ENCODE results near the gene WDFY3.
"Not testable (repeated sequence)": the region's sequence is repeated elsewhere in the genome, so short reads cannot be mapped to it uniquely, and the experiment has no call there.

WDFY3 gene

DNA sequence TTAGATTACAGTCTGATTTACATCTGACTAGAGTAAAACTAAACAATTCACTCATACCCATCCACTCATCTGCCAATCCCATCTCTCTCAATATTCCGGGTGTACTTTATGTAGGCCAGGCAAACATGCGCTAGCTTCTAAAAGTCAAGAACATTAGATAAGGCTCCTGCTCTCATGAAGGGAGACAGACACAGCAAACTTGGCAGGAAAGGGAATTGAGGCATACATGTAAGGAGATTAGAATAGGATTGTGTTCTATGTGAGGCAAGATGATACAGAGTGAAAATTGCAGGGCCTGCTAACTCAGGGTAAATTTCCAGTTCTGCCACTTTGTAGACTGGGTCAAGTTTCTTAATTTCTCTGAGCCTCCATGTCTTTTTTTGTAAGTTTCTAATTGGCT is 247.8 kb downstream of the WDFY3 start:
- DNase-seq (ENCODE audit: low read depth in 2 of 2): no peak

DNA sequence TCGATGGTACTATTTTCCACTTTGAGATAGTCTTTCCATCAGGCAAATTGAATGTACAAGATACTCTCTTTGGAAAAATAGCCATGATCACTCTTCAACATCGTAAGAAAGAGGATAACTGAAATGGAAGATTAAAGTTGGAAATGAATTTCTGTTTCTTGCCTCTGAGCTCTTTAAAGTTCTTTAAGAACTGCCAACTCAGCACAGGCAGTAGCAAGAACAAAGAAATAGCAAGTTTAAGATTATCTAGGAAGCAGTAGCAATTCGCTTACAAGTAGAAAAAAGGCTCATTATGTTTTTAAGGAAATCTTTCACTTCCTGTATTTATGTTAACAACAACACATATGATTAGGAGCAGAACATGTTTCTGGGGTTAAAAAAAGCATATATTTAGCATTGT is 255.9 kb downstream of the WDFY3 start:
- DNase-seq (ENCODE audit: low read depth in 2 of 2): no peak

DNA sequence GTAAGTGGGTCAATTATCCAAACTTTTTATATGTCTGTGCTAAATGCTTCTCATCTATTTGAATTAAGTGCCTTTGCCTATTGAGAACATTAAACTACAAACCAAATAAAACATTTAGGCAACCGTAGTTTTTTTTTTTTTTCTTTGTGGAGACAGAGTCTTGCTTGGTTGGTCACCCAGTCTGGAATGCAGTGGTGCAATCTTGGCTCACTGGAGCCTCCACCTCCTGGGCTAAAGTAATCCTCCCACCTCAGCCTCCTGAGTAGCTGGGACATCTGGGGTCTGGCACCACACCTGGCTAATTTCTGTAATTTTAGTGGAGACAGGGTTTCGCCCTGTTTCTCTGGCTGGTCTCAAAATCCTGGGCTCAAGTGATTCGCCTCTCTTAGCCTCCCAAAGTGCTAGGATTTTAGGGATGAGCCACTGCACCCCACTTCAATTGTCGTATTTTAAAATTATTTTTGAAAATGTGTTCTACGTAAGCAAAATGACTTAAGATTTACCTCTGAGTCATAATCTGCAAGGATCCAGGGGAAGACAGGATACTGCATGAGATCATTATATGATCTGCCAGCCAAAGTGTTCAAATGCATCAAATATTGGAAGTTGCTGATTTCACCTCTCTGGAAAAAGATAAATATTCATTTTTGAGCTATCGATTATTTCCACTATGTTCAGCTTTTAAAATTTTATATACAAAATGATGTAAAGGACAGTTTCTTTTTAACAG is 257.9 kb downstream of the WDFY3 start:
- DNase-seq (ENCODE audit: low read depth in 2 of 2): no peak

DNA sequence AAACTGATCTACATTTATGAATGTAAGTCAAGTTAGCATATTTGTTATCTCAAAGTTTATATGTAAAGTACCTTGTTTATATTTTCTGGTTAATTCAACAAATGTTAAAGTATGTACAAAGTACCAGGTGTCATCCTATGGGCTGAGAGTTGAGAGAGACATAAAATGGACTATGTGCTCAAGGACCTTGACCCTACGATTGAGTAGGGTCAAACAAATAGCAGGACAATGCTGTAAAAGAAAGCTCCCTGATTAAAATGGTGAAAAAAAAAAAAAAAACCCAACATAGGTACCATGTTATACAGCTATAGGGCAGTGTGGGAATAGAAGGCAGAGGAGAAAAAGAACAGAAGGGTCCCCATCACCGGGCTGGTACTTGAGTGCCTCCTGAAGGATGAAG is 260.2 kb downstream of the WDFY3 start:
- no peak for DNase-seq (ENCODE audit: low read depth in 2 of 2)

DNA sequence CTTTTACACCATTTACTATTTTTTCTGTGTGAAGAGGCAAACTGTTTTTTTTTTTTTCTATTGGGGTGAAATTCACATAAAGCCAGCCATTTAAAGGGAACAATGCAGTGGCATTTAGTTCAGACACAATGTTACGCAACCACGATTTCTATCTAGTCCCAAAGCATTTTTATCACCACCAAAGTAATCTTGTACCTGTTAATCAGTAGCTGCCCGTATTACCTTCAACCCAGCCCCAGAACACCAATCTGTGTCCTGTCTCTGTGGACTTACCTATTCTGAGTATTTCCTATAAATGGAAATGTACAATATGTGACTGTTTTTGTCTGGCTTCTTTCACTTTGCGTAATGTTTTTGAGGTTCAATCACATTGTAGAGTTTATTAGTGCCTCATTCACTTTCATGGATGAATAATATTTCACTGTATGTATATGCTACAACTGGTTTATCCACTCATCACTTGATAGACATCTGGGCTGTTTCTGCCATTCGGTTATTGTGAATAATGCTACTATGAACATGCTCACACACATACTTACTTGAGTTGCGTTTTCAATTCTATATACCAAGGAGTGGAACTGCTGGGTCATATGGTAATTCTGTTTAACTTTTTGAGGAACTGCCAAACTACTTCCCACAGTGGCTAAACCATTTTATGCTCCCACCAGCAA is 267.4 kb downstream of the WDFY3 start:
- no peak for DNase-seq (ENCODE audit: low read depth in 2 of 2)

DNA sequence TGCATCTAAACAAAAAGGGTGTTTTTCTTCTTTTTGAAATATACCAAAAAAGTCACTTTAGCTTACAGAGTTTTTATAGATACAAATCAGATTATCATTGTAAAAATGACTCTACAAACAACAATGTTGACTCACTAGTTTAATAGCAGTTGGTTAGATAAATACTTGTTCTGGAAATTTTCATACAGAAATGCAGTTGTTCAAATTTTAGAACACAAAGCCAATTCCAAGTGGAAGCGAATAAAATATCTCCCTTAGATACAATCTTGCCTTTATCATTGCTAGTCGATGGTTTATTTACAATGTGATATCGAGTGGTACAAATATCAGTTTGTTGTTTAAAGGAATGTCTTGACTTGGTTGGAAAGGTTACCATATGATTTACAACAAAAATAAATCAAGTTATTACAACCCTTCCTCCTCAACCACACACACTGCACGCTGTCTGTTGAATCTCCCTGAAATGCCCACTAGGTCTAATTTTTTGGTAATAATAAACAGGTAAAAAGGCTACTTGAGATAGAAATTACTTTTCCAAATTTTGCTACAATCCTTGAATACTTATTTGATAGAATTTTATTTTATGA is 268.8 kb downstream of the WDFY3 start:
- no peak for DNase-seq (ENCODE audit: low read depth in 2 of 2)

DNA sequence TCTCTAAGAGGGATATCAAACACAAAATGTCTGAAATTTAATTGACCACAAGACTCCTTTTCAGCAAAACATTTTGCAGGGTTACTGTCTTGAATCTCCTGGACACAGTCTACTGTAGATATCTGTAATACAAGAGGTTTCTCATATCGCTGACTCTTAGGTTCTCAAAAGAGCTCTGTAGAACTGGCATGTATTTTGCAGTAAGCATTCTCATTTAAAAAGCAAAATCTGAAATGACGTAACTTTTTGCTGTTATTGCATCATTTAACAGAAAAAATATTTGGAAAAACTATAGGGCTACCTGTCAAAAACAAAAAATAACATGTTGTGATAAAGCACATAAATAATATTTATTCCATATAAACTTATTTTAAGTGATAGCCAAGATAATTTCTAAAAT is 269.3 kb downstream of the WDFY3 start:
- no peak for DNase-seq (ENCODE audit: low read depth in 2 of 2)

DNA sequence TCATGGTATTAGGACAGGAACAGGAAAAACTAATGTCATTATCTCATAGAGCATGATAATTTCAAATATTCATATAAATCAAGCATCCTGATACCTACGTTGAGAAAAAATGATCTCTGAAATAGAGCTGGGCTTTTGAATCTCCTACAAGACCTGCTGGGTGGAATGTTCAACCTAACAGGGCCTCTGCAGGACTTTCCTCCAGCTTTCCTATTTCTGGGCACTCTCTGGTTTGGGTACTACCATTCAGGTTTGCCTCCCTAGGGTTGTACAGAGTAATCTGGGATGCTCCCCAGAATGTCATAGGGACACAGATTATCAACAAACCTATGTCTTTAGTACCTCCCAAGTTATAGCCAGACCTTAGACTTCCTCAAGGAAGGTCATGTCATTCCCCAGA is 274.7 kb downstream of the WDFY3 start:
- no peak for DNase-seq (ENCODE audit: low read depth in 2 of 2)

DNA sequence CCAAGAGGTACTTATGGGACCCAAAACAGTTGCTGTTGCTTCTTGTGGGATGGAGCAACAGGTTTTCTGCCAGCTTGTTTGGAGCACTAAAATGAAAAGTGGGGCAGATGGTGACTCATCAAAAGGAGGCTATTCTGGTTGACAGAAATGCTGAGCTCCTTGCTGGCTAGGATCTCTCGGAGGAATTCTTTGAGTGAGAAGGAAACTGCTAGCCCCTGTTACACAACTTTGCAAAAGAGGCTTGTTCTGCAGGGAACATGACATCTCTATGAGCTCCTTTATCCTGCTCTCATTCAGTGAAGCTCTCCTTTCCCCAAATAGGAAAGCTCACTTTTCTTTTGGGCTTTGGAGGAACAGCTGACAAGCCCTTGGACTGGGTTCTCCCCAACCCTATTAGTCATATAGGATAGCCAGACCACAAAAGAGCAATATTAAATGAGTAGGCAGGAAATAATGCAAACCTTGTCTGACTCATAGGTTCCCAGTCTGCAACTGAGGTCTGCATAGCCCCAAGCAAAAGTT is 275.3 kb downstream of the WDFY3 start:
- DNase-seq (ENCODE audit: low read depth in 2 of 2): no peak

DNA sequence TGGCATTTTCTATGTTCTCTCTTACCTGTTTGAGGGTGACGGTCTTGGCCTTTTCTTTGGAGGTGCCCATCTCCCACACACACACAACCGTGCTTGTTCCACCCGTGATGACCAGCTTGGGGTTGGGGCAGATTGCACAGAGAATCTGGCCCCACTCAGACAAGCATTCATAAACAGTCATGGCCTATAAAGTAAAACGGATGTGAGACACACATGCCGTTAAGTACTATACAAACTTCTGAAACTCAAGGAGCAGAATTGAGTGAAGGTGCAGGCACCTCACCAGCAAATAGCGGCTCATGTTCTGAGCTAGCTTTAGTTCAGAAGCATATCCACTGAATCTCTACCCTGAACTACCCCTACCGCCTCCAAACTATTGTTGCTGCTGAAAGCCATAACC is 276.0 kb downstream of the WDFY3 start:
- DNase-seq (ENCODE audit: low read depth in 2 of 2): no peak

DNA sequence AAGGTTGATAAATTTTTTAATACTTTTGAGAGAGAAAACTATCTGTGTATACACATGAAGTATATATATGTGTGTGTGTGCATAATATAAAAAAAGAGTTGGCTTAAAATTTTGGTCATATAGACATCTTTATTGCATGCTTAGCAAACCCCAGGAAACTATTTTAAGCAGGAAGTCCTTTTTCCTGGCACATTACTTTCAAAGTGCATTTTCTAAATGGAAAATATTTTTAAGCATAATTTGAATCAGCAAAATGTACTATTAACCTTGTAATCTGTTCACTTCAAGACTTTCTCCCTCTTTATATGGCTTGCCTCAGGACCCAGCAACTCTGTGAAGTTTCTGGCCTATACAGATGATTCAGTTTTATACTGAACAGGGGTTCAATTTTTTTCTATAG is 277.3 kb downstream of the WDFY3 start:
- no peak for DNase-seq (ENCODE audit: low read depth in 2 of 2)

DNA sequence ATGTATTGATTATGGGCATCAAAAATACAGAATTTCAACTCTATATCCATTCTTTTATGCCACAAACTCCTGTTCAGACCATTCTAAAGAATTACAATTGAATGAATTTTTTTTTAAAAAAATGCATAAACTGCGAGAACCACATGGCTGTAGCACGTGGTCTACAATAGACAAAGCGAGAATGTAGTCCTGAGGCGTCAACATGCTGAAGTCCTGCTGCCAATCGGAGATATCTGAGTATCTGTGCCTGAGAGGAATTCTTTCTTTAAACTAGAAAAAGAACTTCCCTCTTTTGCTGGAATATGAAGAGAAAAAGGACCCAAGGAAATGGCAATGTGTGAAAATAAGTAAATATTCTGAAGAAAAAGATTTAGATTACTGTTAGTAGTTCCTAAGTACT is 277.9 kb downstream of the WDFY3 start:
- no peak for DNase-seq (ENCODE audit: low read depth in 2 of 2)

DNA sequence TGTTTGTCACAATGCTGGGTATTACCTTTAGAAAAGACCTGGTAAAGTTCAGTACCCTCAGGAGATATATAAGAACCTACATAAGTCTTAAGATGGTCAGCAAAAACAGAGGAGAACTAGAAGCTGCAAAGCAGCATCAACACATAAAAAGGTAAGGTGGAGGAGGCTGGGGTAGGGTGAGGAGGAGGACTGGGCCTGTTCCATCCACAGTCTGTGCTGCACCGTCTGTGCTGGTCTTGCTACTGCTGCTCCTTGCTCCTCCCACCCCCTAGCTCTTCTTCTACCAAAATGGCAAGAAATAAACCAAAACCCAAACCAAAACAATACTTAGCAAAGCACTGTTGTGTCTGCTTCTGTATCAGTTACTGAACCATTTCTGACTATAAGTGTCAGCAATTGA is 281.4 kb downstream of the WDFY3 start:
- DNase-seq (ENCODE audit: low read depth in 2 of 2): no peak

DNA sequence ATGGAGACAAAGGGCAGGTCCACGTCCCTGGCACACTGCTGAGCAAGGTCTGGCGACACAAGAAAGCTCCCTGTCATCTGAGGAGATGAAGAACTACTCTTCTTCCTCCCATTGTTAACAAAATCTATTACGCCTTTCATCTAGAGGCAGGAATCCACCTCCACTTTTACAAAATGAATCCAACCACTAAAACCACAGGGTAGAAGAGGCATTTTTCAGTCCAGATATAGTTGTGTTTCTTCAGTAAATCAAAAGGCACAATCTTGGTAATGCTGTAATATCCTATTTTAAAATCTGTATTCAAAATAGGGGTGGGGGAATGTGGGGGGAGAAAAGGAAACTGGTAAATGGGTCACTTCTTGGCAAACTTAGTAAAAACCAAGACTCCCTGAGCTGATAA is 282.1 kb downstream of the WDFY3 start:
- DNase-seq (ENCODE audit: low read depth in 2 of 2): no peak

DNA sequence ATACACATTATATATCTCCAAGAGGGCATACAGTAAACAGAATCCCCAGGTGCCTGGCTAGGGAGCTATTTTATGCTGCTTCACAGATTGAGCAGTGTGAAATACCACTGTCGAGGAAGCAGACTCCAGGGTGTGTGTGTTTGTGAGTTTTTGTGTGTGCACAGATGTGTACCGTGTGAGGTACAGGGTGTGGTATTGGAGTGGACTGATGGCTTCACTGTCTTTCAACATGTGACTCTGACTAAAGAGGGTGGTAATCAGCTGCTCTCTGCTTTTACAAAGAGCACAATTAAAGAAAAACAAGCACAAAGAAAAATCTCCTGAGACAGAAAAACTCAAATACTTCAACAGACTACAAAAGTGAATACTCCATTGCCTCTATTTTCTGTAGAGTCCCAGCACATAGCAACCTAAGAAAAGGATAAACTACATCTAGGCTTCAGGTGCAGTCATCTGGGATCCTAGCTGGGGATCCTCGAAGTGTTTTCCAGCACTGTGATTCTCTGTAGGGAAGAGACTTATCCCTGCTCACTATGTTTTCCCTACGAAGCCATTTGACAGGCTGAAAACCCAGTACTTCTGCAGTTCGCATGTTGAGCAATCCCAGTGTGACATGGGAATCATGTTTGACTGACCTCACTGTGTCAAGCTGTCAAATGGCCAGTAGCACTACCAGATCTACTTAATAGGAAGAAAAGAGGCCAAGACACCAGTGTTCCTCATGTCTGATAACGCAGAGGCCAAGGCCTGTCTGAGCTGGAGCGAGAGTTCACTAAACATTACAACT is 283.2 kb downstream of the WDFY3 start:
- no peak for DNase-seq (ENCODE audit: low read depth in 2 of 2)

DNA sequence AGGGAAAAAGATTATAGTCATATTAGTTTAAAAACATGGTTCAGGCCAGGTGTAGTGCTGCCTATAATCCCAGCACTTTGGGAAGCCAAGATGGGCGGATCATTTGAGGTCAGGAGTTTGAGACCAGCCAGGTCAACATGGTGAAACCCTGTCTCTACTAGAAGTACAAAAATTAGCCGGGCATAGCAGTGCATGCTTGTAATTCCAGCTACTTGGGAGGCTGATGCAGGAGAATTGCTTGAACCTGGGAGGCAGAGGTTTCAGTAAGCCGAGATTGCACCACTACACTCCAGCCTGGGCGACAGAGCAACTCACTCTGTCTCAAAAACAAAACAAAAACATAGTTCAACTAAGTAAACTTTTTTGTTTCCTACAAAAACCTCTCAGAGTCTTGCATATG is 283.8 kb downstream of the WDFY3 start:
- not testable (repeated sequence) for DNase-seq (ENCODE audit: low read depth in 2 of 2)

DNA sequence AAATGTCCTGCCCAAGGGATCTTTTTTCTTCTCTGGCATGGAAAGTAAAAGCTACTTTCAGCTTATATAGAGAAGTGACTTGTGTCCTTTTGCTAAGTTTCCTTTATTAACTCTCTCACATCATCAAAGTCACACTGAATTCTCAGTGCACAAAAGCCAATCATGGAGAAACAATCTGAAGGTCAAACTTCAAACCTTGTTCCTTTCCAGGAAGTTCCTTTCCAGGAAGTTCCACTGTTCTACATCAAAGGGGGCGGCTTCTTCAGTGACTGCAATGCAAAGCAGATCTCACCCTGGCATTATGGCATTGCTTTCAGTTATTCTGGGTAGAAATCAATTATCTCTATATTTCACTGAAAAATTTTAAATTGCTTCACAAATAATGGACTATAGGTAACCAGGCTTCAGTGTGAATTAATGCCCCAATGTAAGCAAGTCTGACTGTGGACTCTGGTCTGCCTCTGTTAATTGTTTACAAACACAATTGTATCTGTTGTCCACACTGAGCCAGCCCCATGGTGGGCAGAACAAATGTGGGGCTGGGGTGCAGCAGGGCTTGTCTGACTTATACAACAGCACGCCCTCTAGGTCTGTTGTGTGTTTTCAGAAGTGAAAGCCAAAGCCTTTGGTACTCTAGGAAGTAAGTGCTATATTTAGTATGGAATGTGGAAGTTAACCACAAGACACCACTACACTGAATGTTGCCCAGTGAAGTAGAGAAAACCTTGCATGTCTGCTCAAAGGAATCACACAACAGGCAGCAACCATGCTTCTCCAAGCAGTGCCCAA is 284.8 kb downstream of the WDFY3 start:
- DNase-seq (ENCODE audit: low read depth in 2 of 2): no peak

DNA sequence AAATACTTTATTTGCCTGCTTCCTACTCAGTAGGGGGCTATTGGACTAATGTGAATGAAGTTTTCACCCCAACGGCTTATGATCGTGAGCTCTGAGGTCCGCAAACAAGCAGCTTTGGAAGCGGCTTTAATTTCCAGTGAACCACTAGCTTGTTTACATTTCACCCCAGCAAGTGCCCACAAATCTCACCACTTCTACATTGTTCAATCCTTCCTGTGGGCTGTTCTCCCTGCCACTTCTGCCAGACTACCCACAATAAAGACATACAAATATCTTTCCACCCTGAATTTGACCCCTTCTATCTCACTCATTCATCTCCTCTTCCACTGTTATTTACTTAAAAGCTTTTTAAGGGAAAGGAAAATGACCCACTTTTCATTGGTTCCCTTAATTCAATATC is 285.5 kb downstream of the WDFY3 start:
- DNase-seq (ENCODE audit: low read depth in 2 of 2): no peak

DNA sequence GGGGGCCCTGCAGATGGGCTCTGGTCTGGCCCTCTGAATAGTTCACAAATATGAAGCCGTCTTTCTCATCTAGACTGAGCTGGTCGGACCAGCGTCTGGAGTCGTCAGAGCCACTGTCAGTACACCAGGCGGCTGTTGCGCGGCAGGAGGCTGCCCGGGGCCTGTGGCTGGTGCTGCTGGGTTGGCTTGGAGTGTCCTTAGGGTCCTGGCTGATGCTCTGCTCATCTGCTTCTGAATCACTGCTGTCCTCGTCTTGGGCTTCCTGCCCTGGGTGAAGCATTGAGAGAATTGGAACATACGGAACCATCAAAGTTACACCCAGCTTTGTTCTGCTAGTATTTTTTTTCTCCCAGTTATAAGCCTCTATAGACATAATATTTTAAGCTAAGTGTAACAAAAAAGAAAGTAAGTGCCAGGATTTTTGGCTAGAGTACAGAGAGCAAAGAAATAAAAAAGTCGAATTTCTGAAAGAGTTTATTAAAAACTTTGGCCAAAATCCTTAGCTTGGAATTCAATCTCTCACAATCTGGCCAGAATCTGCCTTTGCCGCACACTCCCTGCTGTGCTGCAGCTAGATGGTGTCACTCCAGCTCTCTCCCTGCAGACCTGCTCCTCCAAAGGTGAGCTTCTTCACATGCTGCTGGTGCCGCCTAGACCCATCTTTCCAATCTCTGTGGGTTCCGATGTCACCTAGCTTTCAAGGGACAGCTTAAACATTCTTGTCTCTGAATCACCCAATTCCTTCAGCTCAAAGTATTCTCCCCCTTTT is 287.3 kb downstream of the WDFY3 start:
- no peak for DNase-seq (ENCODE audit: low read depth in 2 of 2)

DNA sequence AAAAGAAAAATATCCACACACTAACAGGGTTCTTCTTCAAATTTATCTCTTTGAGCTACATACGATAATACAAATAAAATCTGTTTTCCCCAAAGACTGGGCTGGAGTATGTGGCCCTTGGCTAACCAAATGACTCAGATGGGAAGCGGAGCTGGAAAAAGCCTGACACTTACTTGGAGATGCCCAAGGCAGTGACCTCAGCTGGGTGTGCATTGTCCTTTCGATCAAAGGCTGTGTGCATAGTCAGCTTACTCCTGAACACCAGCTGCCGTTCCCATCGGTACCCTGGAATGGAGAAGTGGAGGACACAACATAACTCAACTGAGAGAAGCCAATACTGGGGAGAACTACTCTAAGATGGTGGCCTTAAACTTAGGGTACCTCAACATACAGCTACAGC is 288.5 kb downstream of the WDFY3 start:
- no peak for DNase-seq (ENCODE audit: low read depth in 2 of 2)

DNA sequence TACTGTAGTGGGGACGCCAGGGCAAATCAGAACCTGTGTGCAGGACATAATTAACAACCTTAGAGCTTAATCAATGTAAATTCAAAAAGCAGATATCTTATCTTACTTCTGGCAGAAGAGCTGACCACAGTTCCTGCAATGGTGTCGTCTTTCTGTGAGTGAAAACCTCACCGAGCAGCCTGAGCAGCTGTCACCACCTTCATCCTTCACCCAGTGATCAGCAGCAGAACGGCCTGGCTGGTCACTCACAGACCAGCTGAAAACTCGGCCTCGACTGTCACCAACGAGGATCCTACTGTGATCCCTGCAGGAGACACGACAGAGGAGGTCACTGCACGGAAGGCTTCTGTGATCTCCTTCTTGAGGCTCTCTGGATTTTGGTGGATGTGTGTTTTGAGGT is 289.4 kb downstream of the WDFY3 start:
- no peak for DNase-seq (ENCODE audit: low read depth in 2 of 2)

Data from stimulated activated CD8-positive, alpha-beta memory T cell treated with anti-CD3 and anti-CD28 coated beads, Interleukin-15, amount 100 ng/mL, for 48 hours (primary cell).